GM19035 (cell line): ENCODE measurements around the gene KIAA0040.
"Not testable (repeated sequence)": the region's sequence is repeated elsewhere in the genome, so short reads cannot be mapped to it uniquely, and the experiment has no call there.

Experiments used
- ATAC-seq: cut with Tn5 transposase; IDR thresholded peaks from one replicate; pipeline ENCODE4 v1.9.1; 2021; ENCODE audit not compliant: unreplicated experiment

Gene KIAA0040

GRCh38 chr1:175108331-175108820 is 84.2 kb downstream of the KIAA0040 start:
- not testable (repeated sequence) for ATAC-seq
